Thoracic aorta (tissue), 2 donors: ENCODE data around the gene VPS16. TPM values are rescaled to one million over a fixed set of nuclear protein-coding genes. Genes with fewer than 3 reads are reported as not detected.

ENCODE experiments used
- ATAC-seq: fragments of 150-250 bp; one replicate; pipeline ENCODE4 v1.8.0; 2017; ENCODE audit warnings: low read depth; ENCODE audit not compliant: insufficient number of reproducible peaks, low FRiP score
- DNase-seq: peaks from one replicate; pipeline ENCODE4 v3.0.0-alpha.2; 2020; ENCODE audit warnings: low spot score
- H3K27ac ChIP-seq, 2 donors: fragments of 200-600 bp; sonication (generic); 1 replicate in 1 of 2; 2 replicates in 1 of 2; pipeline ENCODE4 v1.5.1; 2016; ENCODE audit warnings: mild to moderate bottlenecking in 2 of 2, moderate library complexity in 2 of 2
- H3K27me3 ChIP-seq: fragments of 200-600 bp; sonication (generic); replicated peaks from 2 replicates; pipeline ENCODE4 v1.6.0; 2016; ENCODE audit warnings: mild to moderate bottlenecking; ENCODE audit not compliant: insufficient read depth
- H3K36me3 ChIP-seq: fragments of 200-600 bp; sonication (generic); one replicate; pipeline ENCODE4 v1.5.1; 2016
- H3K4me1 ChIP-seq, 2 donors: fragments of 200-600 bp; sonication (generic); 1 replicate in 1 of 2; 2 replicates in 1 of 2; pipeline versions ENCODE4 v1.5.1 to v1.6.0; 2016; ENCODE audit warnings: low read depth in 2 of 2, mild to moderate bottlenecking in 1 of 2; ENCODE audit not compliant: control insufficient read depth in 1 of 2
- H3K4me3 ChIP-seq: fragments of 200-600 bp; sonication (generic); 2 replicates; pipeline ENCODE4 v1.5.1; 2016; ENCODE audit warnings: mild to moderate bottlenecking
- H3K9me3 ChIP-seq: fragments of 200-600 bp; sonication (generic); 2 replicates; pipeline ENCODE4 v1.5.1; 2016
- total RNA-seq, 2 donors: library from RNA; depleted of rRNA; stranded (reverse); fragments of >200 nt; gene quantifications; one replicate each; pipeline versions ENCODE4 v1.1.0 to v1.2.3, GENCODE V29; 2016
- TF ChIP-seq, protein P1 (sequence below): fragments of 200-600 bp; sonication (generic); IDR thresholded peaks from one replicate; pipeline ENCODE4 v1.5.1; 2019; ENCODE audit warnings: antibody characterized with exemption

Gene VPS16
- total RNA-seq, 2 donors from 2014 or later, result 21.8 to 24.2 TPM

- H3K27ac ChIP-seq, result no peak overlapping the region
- H3K36me3 ChIP-seq, result no peaks in the 10 kb centered on the region
- H3K4me1 ChIP-seq, result no peaks in the 10 kb centered on the region
- H3K4me3 ChIP-seq, result no peak overlapping the region
- DNase-seq, result no peak
- H3K27me3 ChIP-seq, result no peaks in the 10 kb centered on the region
- ATAC-seq, result no peak
- H3K9me3 ChIP-seq, result no peaks in the 10 kb centered on the region
- TF ChIP-seq, protein P1, sequence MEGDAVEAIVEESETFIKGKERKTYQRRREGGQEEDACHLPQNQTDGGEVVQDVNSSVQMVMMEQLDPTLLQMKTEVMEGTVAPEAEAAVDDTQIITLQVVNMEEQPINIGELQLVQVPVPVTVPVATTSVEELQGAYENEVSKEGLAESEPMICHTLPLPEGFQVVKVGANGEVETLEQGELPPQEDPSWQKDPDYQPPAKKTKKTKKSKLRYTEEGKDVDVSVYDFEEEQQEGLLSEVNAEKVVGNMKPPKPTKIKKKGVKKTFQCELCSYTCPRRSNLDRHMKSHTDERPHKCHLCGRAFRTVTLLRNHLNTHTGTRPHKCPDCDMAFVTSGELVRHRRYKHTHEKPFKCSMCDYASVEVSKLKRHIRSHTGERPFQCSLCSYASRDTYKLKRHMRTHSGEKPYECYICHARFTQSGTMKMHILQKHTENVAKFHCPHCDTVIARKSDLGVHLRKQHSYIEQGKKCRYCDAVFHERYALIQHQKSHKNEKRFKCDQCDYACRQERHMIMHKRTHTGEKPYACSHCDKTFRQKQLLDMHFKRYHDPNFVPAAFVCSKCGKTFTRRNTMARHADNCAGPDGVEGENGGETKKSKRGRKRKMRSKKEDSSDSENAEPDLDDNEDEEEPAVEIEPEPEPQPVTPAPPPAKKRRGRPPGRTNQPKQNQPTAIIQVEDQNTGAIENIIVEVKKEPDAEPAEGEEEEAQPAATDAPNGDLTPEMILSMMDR, result no peak
Observed at GRCh38 chr20:2887715-2888114, 47.2 kb downstream of the VPS16 start.

DNA sequence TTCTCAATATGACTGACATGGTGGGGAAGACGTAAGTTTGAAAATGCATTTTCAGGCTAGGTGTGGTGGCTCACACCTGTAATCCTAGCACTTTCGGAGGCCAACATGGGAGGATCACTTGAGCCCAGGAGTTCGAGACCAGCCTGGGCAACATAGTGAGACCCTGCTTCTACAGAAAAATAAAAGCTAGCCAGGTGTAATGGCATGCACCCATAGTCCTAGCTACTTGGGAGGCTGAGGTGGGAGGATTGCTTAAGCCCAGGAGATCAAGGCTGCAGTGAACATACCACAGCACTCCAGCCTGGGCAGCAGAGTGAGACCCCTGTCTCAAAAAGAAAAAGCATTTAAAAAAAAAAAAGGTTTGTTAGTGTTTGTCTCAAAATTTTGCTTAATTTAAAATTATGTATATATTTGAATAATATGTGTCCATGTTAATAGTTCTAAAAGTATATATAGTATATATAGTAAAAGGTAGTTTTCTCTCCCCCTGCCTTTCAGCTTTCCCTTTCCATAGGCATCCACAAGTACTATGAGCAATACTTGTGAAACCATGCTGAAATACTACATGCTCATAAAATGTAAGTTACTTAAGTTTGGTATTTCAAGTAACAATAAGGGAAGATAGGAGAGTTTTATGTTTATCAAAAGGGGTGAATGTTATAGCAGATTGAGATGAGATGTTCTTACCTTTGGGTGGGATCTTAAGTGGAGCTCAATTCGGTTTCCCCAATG lies 47.8 kb downstream of the VPS16 start:
- Histone ChIP-seq H3K36me3 (no peaks in the 10 kb centered on the region), H3K27ac (no peak overlapping the region), H3K9me3 (no peaks in the 10 kb centered on the region), H3K4me3 (no peak overlapping the region), H3K4me1 (no peaks in the 10 kb centered on the region), H3K27me3 (no peaks in the 10 kb centered on the region)
- DNase-seq (no peak), ATAC-seq (no peak)
- TF ChIP-seq, protein P1, result no peak

GRCh38 chr20:2889209-2889608 lies 48.7 kb downstream of the VPS16 start:
- TF ChIP-seq, protein P1, result no peak
- no peak for ATAC-seq
- Histone ChIP-seq H3K36me3 (no peaks in the 10 kb centered on the region), H3K9me3 (no peaks in the 10 kb centered on the region), H3K27me3 (no peaks in the 10 kb centered on the region), H3K4me1 (no peaks in the 10 kb centered on the region), H3K4me3 (no peak overlapping the region), H3K27ac (no peak overlapping the region)
- DNase-seq, result no peak

DNA sequence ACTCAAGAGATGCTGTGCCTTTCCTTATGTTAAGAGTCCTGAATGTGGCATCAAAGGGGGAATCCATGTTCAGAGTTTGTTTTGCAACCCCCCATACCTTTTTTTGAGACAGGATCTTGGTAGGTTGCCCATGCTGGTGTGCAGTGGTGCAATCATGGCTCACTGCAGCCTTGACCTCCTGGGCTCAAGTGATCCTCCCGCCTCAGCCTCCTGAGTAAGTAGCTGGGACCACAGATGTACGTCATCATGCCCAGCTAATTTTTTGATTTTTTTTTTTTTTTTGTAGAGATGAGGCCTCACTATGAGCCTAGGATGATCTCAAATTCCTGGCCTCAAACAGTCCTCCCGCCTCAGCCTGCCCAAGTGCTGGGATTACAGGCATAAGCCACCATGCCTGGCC lies 49.3 kb downstream of the VPS16 start:
- Histone ChIP-seq H3K9me3 (no peaks in the 10 kb centered on the region), H3K4me3 (no peak overlapping the region)
- no peak for ATAC-seq

DNA sequence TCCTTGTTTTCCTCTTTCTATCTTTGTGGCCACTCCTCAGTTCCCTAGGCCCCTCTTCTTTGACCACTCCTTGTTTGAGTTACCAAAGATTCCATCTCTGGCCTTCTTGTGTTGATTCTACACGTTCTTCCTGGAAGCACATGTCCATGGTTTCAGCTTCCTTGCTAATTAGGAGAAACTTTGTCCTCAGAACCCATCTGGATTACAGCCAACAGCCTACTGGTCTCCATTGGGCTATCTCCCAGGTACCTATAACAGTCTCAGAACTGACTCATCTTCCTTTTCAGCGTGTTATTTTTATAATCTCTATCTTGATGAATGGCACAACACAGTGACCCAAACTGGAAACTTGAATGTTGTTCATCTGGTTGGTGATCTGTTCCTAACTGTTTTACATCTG lies 50.2 kb downstream of the VPS16 start:
- no peaks in the 10 kb centered on the region for H3K36me3 ChIP-seq
- H3K4me3 ChIP-seq, result no peak overlapping the region
- H3K9me3 ChIP-seq, result no peaks in the 10 kb centered on the region
- no peak for DNase-seq
- H3K27ac ChIP-seq, result no peak overlapping the region
- TF ChIP-seq, protein P1, result no peak
- no peak for ATAC-seq
- no peaks in the 10 kb centered on the region for H3K27me3 ChIP-seq
- H3K4me1 ChIP-seq, result no peaks in the 10 kb centered on the region

More for the DNA sequence above, 49.3 kb downstream of the VPS16 start:
- DNase-seq, result no peak
- H3K36me3 ChIP-seq, result no peaks in the 10 kb centered on the region
- TF ChIP-seq, protein P1, result no peak
- H3K27me3 ChIP-seq, result no peaks in the 10 kb centered on the region
- no peaks in the 10 kb centered on the region for H3K4me1 ChIP-seq
- no peak overlapping the region for H3K27ac ChIP-seq
